Measurements from ENCODE around the gene MORC4.

DNA sequence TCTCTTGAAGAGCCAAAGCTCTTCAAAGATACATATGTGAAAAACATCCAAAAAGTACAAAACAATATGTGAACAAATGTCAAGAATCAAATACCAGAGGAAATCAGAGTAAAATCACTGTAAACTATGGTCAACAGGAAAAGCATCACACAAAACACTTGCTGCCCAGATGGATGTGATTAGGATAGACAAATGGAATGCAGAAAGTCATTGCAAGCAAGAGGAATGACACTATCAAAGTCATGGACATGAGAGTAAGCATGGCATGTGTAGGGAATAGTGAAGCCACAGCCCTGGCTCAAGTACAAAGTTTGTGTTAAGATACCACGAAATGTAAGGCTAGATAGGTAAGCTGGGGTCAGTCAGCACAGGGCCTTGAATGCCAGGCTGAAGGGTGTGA, 42.2 kb downstream of the MORC4 start:
- TF ChIP-seq CTCF (IDR thresholded peaks at IDR 0.05) = no peak
- no peak for TF ChIP-seq POLR2A (IDR thresholded peaks at IDR 0.05)

All from thyroid gland (tissue), 4 donors.